ENCODE data around the gene CREM. TPM values are rescaled to one million over a fixed set of nuclear protein-coding genes. Genes with fewer than 3 reads are reported as not detected.
A peak's percentile ranks its signal among the peaks of the same experiment; 100 is the strongest.

Gene CREM
- total and polyA plus RNA-seq, 7 donors, result 18.8 to 336 (median 39.2) TPM

GRCh38 chr10:35089611-35090161 lies 37.0 kb upstream of the CREM start:
- H3K9me3 ChIP-seq, result no peaks in the 10 kb centered on the region
- peak overlapping the region; percentile 96 for H3K27ac ChIP-seq
- ATAC-seq (peak; percentile 17 to 37 (median 26)), DNase-seq (peak in 1 of 2 donors; percentile 13)
- 0 to 1% (median 1%) methylated on average over 20 to 27 of the region's 27 CpGs for WGBS, 3 donors
- H3K27me3 ChIP-seq (ENCODE audit: insufficient read depth in 3 of 3, low read length in 2 of 3), result no peaks in the 10 kb centered on the region
- peaks cover 26% of the 10 kb centered on the region for H3K4me1 ChIP-seq
- TF ChIP-seq CTCF (IDR thresholded peaks at IDR 0.05), result no peak
- H3K4me3 ChIP-seq, result peak overlapping the region; percentile 88
- intact Hi-C loops (cut with DNase I), result no loop called here
- H3K36me3 ChIP-seq (ENCODE audit: insufficient read depth in 1 of 2, low read depth in 1 of 2), result no peaks in the 10 kb centered on the region

- peak within 1 kb of the TSS; percentile 88 for H3K4me3 ChIP-seq
- H3K27me3 ChIP-seq (ENCODE audit: insufficient read depth in 3 of 3, low read length in 2 of 3), result no peaks in the 10 kb centered on the region
- DNase-seq (peak; percentile 94 to 96), ATAC-seq (peak; percentile 97 to 99 (median 98))
- peaks cover 26% of the 10 kb centered on the region for H3K4me1 ChIP-seq
- WGBS, 3 donors, result 0 to 1% (median 1%) methylated on average over 46 to 59 of the region's 59 CpGs
- no peaks in the 10 kb centered on the region for H3K9me3 ChIP-seq
- peak within 1 kb of the TSS; percentile 96 for H3K27ac ChIP-seq
- H3K36me3 ChIP-seq (ENCODE audit: insufficient read depth in 1 of 2, low read depth in 1 of 2), result no peaks in the 10 kb centered on the region
- no peak for TF ChIP-seq CTCF (IDR thresholded peaks at IDR 0.05)
- intact Hi-C loops (cut with DNase I), result no loop called here
Measured at GRCh38 chr10:35090162-35090954, 36.3 kb upstream of the CREM start, which contains the start of gene CUL2. Gene CUL2 (minus strand): TSS chr10:35090341. CDS start chr10:35071317, 19,024 bp downstream.

GRCh38 chr10:35091994-35092790 lies 34.5 kb upstream of the CREM start:
- H3K4me3 ChIP-seq, result no peak overlapping the region
- intact Hi-C loops (cut with DNase I), result no loop called here
- no peak overlapping the region for H3K27ac ChIP-seq
- ATAC-seq (no peak), DNase-seq (no peak)
- peaks cover 23% of the 10 kb centered on the region for H3K4me1 ChIP-seq
- no peaks in the 10 kb centered on the region for H3K36me3 ChIP-seq (ENCODE audit: insufficient read depth in 1 of 2, low read depth in 1 of 2)
- no peaks in the 10 kb centered on the region for H3K27me3 ChIP-seq (ENCODE audit: insufficient read depth in 3 of 3, low read length in 2 of 3)
- 88 to 97% (median 96%) methylated on average over 11 of the region's 11 CpGs for WGBS, 3 donors
- H3K9me3 ChIP-seq, result no peaks in the 10 kb centered on the region
- TF ChIP-seq CTCF (IDR thresholded peaks at IDR 0.05), result no peak

GRCh38 chr10:35092851-35093250 lies 33.8 kb upstream of the CREM start:
- no peak for DNase-seq
- TF ChIP-seq CTCF (IDR thresholded peaks at IDR 0.05), result no peak
- Histone ChIP-seq H3K4me3 (no peak overlapping the region), H3K27ac (no peak overlapping the region), H3K9me3 (no peaks in the 10 kb centered on the region), H3K36me3 (ENCODE audit: insufficient read depth in 1 of 2, low read depth in 1 of 2) (no peaks in the 10 kb centered on the region), H3K4me1 (peaks cover 21% of the 10 kb centered on the region), H3K27me3 (ENCODE audit: insufficient read depth in 3 of 3, low read length in 2 of 3) (no peaks in the 10 kb centered on the region)
- intact Hi-C loops (cut with DNase I), result no loop called here
- 58 to 67% (median 59%) methylated on average over 1 of the region's 1 CpG for WGBS, 3 donors
- ATAC-seq, result no peak

Measured in psoas muscle (tissue), 8 donors.